ENCODE data around the gene FCRL1. TPM values are rescaled to one million over a fixed set of nuclear protein-coding genes. Genes with fewer than 3 reads are reported as not detected.

The FCRL1 gene
- total RNA-seq, 2 experiments from 2014 or later, result not detected

- CTCF ChIA-PET, result no interaction called here
Measured at GRCh38 chr1:157831968-157832626, 12.2 kb upstream of the FCRL1 start.

DNA sequence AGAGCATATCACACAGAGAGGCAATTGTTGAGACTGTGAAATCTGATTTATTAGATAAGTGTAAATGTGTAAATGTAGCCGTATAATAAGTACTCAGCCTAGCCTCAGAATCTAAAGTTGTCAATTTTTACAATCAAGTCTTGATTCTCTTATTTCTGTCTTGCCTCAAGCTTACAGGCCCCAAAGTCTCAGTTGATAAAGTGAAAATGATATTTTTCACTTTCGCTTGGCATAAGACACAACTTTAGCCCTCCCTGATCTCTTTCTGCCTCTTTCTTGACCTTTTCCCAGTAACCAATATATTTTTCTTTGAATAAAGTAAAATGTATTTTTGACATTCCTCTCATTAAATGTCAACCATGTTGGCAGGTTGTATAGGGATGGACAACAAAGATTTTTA is 11.0 kb upstream of the FCRL1 start:
- no peak for DNase-seq
- no peak overlapping the region for H3K27ac Mint-ChIP-seq
- H3K4me1 Mint-ChIP-seq, result no peaks in the 10 kb centered on the region
- H3K9me3 Mint-ChIP-seq (ENCODE audit: low read depth), result no peaks in the 10 kb centered on the region
- H3K27me3 Mint-ChIP-seq, result peaks cover 2% of the 10 kb centered on the region
- CTCF ChIA-PET, result no interaction called here
- ATAC-seq, result no peak
- H3K36me3 Mint-ChIP-seq, result no peaks in the 10 kb centered on the region
- H3K4me3 Mint-ChIP-seq, result no peak overlapping the region

More at GRCh38 chr1:157831968-157832626, 12.2 kb upstream of the FCRL1 start:
- peaks cover 6% of the 10 kb centered on the region for H3K27me3 Mint-ChIP-seq
- no peaks in the 10 kb centered on the region for H3K9me3 Mint-ChIP-seq (ENCODE audit: low read depth)
- H3K27ac Mint-ChIP-seq, result no peak overlapping the region
- H3K4me3 Mint-ChIP-seq, result no peak overlapping the region
- H3K36me3 Mint-ChIP-seq, result no peaks in the 10 kb centered on the region
- DNase-seq (no peak), ATAC-seq (no peak)
- H3K4me1 Mint-ChIP-seq, result no peaks in the 10 kb centered on the region

- no peaks in the 10 kb centered on the region for H3K36me3 Mint-ChIP-seq
- DNase-seq, result no peak
- no peaks in the 10 kb centered on the region for H3K9me3 Mint-ChIP-seq (ENCODE audit: low read depth)
- ATAC-seq, result no peak
- no peak overlapping the region for H3K27ac Mint-ChIP-seq
- H3K4me3 Mint-ChIP-seq, result no peak overlapping the region
- H3K27me3 Mint-ChIP-seq, result peaks cover 2% of the 10 kb centered on the region
- no peaks in the 10 kb centered on the region for H3K4me1 Mint-ChIP-seq
- CTCF ChIA-PET, result no interaction called here
Measured at GRCh38 chr1:157829711-157830110, 9.8 kb upstream of the FCRL1 start.

- Mint-ChIP-seq H3K4me1 (no peaks in the 10 kb centered on the region), H3K4me3 (no peak overlapping the region), H3K27ac (no peak overlapping the region), H3K36me3 (no peaks in the 10 kb centered on the region), H3K27me3 (peaks cover 4% of the 10 kb centered on the region), H3K9me3 (ENCODE audit: low read depth) (no peaks in the 10 kb centered on the region)
- no peak for DNase-seq
- ATAC-seq, result no peak
- CTCF ChIA-PET, result no interaction called here
Measured at GRCh38 chr1:157829210-157829609, 9.3 kb upstream of the FCRL1 start.

GRCh38 chr1:157820299-157820698 is 379 bp upstream of the FCRL1 start:
- ATAC-seq, result no peak
- DNase-seq, result no peak
- no peak overlapping the region for H3K27ac Mint-ChIP-seq
- H3K27me3 Mint-ChIP-seq, result peaks cover 4% of the 10 kb centered on the region
- no peaks in the 10 kb centered on the region for H3K9me3 Mint-ChIP-seq (ENCODE audit: low read depth)
- no peak overlapping the region for H3K4me3 Mint-ChIP-seq
- H3K36me3 Mint-ChIP-seq, result no peaks in the 10 kb centered on the region
- CTCF ChIA-PET, result no interaction called here
- no peaks in the 10 kb centered on the region for H3K4me1 Mint-ChIP-seq

- CTCF ChIA-PET, result no interaction called here
- Mint-ChIP-seq H3K27ac (no peak overlapping the region), H3K36me3 (no peaks in the 10 kb centered on the region), H3K9me3 (ENCODE audit: low read depth) (no peaks in the 10 kb centered on the region), H3K27me3 (peaks cover 3% of the 10 kb centered on the region), H3K4me1 (no peaks in the 10 kb centered on the region), H3K4me3 (no peak overlapping the region)
- DNase-seq (no peak), ATAC-seq (no peak)
Measured at GRCh38 chr1:157819215-157819614, 705 bp downstream of the FCRL1 start.

GRCh38 chr1:157813269-157813668 is 6.7 kb downstream of the FCRL1 start:
- H3K4me1 Mint-ChIP-seq, result no peaks in the 10 kb centered on the region
- H3K27ac Mint-ChIP-seq, result no peak overlapping the region
- no peak for DNase-seq
- CTCF ChIA-PET, result no interaction called here
- H3K27me3 Mint-ChIP-seq, result peaks cover 9% of the 10 kb centered on the region
- H3K4me3 Mint-ChIP-seq, result no peak overlapping the region
- peaks cover 5% of the 10 kb centered on the region for H3K9me3 Mint-ChIP-seq (ENCODE audit: low read depth)
- no peak for ATAC-seq
- H3K36me3 Mint-ChIP-seq, result peaks cover 3% of the 10 kb centered on the region

DNA sequence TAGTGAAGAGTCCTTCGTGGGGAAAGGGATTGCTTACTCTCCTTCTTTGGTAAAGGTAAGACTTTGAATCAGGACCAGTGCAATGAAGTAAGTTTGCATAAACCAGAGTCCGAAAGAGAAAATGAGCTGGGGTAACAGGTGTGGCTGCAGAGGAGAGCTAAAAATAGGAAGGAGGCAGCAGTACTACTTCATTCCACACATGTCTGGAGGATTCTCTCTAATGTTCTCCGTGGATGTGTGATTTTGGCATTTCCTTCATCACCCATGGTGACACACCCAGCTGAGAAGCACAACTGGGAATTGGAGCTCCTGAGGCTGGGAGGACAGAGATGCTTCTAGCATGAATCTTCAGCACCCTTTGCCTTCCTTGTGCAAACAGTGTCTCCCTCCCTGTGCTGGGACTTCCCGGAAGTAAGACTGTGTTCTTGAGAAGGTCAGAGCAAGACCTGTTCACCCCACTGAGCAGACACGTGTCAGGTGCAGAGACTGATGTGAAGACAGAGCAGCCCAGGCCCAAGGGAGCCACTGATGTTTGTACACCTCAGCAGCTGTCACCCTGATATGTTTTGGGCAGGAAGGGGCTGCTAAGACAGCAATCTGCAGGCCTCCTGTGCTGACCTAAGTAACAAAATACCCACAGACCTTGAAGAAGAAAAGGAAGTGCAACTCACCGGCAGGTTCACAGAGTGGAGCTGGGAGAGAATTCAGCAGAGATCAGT is 13.3 kb downstream of the FCRL1 start:
- peaks cover 7% of the 10 kb centered on the region for H3K27me3 Mint-ChIP-seq
- H3K36me3 Mint-ChIP-seq, result peaks cover 1% of the 10 kb centered on the region
- ATAC-seq (no peak), DNase-seq (no peak)
- H3K4me1 Mint-ChIP-seq, result no peaks in the 10 kb centered on the region
- no peaks in the 10 kb centered on the region for H3K9me3 Mint-ChIP-seq (ENCODE audit: low read depth)
- H3K27ac Mint-ChIP-seq, result no peak overlapping the region
- CTCF ChIA-PET, result no interaction called here
- H3K4me3 Mint-ChIP-seq, result no peak overlapping the region

- Mint-ChIP-seq H3K36me3 (no peaks in the 10 kb centered on the region), H3K27me3 (peaks cover 5% of the 10 kb centered on the region), H3K4me3 (no peak overlapping the region), H3K9me3 (ENCODE audit: low read depth) (no peaks in the 10 kb centered on the region), H3K27ac (no peak overlapping the region), H3K4me1 (no peaks in the 10 kb centered on the region)
- ATAC-seq, result no peak
- CTCF ChIA-PET, result no interaction called here
- DNase-seq, result no peak
Measured at GRCh38 chr1:157803851-157804250, 16.1 kb downstream of the FCRL1 start.

DNA sequence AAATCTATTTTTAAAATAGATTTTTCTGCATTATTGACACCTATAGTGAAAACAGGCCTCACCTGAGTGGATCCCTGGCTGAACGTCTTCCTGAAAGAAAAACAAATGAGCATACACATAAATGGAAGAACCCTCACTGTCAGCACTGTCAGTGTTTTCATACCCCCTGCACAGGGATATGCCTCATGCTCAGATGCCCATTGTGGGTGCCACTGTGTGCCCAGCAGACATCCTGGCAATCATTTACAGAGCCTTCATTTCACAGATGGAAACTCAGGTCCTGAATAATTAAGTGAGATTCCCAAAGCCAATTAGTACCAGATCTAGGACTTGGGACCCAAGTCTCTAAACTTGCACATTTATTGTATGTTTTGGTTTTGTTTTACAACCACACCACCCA is 19.9 kb downstream of the FCRL1 start:
- Mint-ChIP-seq H3K9me3 (ENCODE audit: low read depth) (no peaks in the 10 kb centered on the region), H3K27ac (no peak overlapping the region), H3K36me3 (no peaks in the 10 kb centered on the region), H3K4me3 (no peak overlapping the region), H3K27me3 (no peaks in the 10 kb centered on the region), H3K4me1 (no peaks in the 10 kb centered on the region)
- DNase-seq (no peak), ATAC-seq (no peak)
- CTCF ChIA-PET, result no interaction called here

DNA sequence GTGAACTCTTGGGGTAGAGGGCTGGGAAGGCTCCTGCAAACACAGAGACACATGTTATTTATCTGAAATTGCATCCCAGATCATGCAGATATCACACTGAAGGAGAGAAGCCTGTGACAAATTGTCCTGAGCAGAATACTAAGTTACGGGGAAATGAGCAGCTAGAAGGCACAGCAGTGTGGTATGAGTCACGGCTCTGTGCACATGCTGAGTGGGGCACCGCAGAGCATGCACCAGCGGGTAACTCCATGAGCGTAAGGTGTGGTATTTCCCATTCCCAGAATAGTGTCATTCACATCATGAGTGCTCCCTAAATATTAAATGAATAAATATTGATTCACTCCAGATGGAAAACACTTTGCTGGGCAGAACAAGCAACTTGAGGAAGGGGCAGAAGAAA is 21.7 kb downstream of the FCRL1 start:
- no peaks in the 10 kb centered on the region for H3K27me3 Mint-ChIP-seq
- H3K4me1 Mint-ChIP-seq, result no peaks in the 10 kb centered on the region
- CTCF ChIA-PET, result no interaction called here
- H3K27ac Mint-ChIP-seq, result no peak overlapping the region
- DNase-seq (no peak), ATAC-seq (no peak)
- no peaks in the 10 kb centered on the region for H3K36me3 Mint-ChIP-seq
- H3K4me3 Mint-ChIP-seq, result no peak overlapping the region
- peaks cover 2% of the 10 kb centered on the region for H3K9me3 Mint-ChIP-seq (ENCODE audit: low read depth)

DNA sequence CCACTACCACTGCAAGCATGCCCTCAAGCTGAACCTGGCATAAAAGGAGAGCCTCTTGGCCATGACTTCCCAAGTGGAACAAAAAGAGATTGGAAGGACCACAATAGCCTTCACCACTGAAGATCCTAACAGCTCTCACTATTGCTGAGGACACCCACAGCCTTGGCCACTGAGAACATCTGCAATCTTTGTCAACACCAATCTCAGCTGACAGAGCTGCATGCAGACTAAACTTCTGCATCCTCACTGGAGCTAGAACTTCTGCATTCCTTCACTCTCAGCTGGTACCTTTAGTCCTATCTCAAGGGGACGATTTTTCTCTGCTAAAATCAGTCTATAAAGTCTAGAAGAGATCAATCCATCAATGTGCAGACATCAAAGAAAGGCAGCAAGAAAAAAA is 34.7 kb downstream of the FCRL1 start:
- Mint-ChIP-seq H3K36me3 (no peaks in the 10 kb centered on the region), H3K27me3 (no peaks in the 10 kb centered on the region), H3K4me3 (no peak overlapping the region), H3K27ac (no peak overlapping the region), H3K9me3 (ENCODE audit: low read depth) (peaks cover 2% of the 10 kb centered on the region), H3K4me1 (peaks cover 11% of the 10 kb centered on the region)
- ATAC-seq (no peak), DNase-seq (no peak)
- CTCF ChIA-PET, result interaction anchor here (1.4 kb wide), 1 partner anchor 94 kb away, joined by 4 read pairs; no protein-coding TSS in a partner anchor

DNA sequence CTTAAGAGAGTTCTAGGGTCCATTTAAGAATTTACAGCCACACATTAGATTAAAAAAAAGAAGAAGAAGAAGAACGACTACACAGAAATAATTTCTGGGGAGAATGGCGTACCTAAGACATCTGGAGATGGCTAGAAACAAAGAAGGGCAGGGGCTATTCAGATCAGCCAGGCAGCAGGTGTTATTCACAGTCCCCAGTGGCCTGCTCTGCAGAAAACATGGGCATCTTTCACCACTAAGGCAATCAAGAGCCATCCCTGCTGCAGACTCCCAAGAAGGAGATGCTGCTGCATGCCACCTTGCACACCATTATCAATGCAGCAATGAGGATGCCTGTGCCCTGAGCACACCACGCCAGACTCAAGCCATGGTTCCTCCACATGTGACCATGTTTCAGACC is 35.1 kb downstream of the FCRL1 start:
- H3K27ac Mint-ChIP-seq, result no peak overlapping the region
- H3K27me3 Mint-ChIP-seq, result no peaks in the 10 kb centered on the region
- no peak for DNase-seq
- no peak overlapping the region for H3K4me3 Mint-ChIP-seq
- peaks cover 2% of the 10 kb centered on the region for H3K9me3 Mint-ChIP-seq (ENCODE audit: low read depth)
- no peaks in the 10 kb centered on the region for H3K36me3 Mint-ChIP-seq
- CTCF ChIA-PET, result interaction anchor here (1.4 kb wide), 1 partner anchor 94 kb away, joined by 4 read pairs; no protein-coding TSS in a partner anchor
- ATAC-seq, result no peak
- H3K4me1 Mint-ChIP-seq, result peaks cover 11% of the 10 kb centered on the region

- Mint-ChIP-seq H3K27me3 (no peaks in the 10 kb centered on the region), H3K4me3 (no peak overlapping the region), H3K36me3 (no peaks in the 10 kb centered on the region), H3K4me1 (peaks cover 11% of the 10 kb centered on the region), H3K9me3 (ENCODE audit: low read depth) (peaks cover 2% of the 10 kb centered on the region), H3K27ac (no peak overlapping the region)
- no peak for DNase-seq
- no peak for ATAC-seq
- CTCF ChIA-PET, result no interaction called here
Measured at GRCh38 chr1:157782931-157783330, 37.0 kb downstream of the FCRL1 start.

Measured in activated CD8-positive, alpha-beta memory T cell treated with anti-CD3 and anti-CD28 coated beads, Interleukin-2, amount 10 ng/mL, durations not matched to agents 7 days and 5 days (primary cell).